LNCAP (cell line): Measurements from ENCODE around the gene RNF11.

Source experiments
- TF ChIP-seq, protein P1 (sequence below): fragments of 450-650 bp; IDR thresholded peaks from 2 replicates; pipeline ENCODE4 v1.5.1; 2017; ENCODE audit warnings: mild to moderate bottlenecking

RNF11 gene

DNA sequence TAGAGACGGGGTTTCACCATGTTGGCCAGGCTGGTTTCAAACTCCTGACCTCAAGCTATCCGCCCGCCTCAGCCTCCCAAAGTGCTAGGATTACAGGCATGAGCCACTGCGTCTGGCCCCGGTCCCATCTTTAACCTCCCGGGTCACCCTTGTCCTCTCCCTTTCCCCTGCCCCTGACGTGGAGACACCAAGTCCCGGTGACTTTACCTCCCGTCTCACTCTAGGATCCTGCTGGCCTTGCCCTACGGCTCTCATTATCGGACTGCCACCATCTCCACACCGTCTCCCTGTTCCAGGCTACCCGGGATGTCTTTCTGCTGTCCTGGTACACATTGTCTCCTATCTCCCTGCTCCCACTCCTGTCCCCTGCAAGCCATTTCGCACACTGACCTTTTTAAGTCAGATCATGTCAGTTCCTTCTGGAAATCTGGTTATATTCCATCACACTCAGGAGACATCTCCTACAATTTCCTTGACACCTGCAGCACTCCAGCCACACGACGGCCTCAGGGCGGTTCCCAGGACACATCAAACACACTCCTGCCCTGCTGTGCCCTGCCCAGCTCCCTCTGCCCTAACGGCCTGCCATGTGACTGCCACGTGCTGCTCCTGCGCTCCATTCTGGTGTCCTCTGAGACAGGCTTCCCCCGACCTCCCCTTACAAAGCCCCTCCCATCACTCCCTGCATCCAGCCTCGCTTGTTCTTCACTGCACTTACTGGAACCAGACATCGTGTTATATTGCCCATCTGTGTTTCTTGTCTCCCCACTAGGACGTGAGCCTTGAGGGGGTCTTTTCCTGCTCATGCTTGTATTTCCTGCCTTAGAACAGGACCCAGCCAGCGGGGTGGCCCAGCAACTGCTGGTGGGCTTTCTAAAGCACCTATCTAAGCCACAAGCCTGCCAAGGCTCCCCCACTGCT lies 61.6 kb downstream of the RNF11 start:
- TF ChIP-seq, protein P1, sequence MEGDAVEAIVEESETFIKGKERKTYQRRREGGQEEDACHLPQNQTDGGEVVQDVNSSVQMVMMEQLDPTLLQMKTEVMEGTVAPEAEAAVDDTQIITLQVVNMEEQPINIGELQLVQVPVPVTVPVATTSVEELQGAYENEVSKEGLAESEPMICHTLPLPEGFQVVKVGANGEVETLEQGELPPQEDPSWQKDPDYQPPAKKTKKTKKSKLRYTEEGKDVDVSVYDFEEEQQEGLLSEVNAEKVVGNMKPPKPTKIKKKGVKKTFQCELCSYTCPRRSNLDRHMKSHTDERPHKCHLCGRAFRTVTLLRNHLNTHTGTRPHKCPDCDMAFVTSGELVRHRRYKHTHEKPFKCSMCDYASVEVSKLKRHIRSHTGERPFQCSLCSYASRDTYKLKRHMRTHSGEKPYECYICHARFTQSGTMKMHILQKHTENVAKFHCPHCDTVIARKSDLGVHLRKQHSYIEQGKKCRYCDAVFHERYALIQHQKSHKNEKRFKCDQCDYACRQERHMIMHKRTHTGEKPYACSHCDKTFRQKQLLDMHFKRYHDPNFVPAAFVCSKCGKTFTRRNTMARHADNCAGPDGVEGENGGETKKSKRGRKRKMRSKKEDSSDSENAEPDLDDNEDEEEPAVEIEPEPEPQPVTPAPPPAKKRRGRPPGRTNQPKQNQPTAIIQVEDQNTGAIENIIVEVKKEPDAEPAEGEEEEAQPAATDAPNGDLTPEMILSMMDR = no peak

DNA sequence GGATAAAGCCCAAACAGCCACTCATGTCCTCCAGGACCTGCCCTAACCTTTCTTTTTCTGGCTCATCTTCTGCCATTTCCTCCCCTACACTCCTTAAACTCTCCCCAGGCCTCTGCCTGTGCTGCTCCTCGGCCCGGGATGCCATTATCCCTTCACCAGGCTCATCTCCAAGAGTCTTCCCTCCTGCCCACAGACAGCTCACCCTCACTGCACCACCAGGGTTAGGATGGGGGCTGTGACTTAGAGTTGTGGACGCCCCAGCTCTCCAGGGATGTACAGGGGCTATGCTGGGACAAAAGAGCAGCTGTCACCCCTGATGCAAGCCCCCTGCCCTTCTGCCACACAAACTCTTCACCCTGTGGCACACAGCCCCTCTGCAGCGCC lies 62.2 kb downstream of the RNF11 start:
- TF ChIP-seq, protein P1 = no peak

DNA sequence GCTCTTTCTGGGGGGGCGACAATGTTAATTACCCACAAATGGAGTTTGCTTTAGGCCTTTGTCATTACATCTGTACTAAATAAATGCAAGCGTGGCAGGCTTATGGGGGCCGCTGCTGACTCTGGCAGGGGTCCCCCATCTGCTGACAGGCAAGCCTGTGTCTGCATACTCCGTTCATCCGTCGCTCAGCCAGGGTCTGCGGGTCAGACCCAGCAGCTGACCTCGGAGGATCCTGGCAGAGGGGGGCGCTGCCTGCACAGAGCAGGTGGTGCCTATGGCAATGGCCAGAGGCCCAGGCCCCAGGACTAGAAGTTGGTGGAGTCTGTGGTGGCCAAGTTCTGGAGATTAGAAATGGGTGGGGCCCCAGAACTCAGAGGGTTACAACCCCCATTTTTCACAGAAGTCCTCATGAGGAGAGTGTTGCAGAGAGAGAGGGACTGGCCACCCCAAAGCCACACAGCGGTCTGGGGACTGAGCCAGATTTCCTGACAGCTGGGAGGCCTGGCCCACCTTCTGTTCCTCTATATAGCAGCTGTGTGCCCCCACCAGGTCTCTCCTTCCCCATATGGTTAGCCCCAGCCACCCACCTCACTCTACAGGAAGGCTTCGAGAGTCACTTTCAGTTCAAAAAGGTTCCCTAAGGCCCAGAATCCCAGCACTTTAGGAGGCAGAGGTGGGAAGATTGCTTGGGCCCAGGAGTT lies 63.3 kb downstream of the RNF11 start:
- TF ChIP-seq, protein P1 = no peak

DNA sequence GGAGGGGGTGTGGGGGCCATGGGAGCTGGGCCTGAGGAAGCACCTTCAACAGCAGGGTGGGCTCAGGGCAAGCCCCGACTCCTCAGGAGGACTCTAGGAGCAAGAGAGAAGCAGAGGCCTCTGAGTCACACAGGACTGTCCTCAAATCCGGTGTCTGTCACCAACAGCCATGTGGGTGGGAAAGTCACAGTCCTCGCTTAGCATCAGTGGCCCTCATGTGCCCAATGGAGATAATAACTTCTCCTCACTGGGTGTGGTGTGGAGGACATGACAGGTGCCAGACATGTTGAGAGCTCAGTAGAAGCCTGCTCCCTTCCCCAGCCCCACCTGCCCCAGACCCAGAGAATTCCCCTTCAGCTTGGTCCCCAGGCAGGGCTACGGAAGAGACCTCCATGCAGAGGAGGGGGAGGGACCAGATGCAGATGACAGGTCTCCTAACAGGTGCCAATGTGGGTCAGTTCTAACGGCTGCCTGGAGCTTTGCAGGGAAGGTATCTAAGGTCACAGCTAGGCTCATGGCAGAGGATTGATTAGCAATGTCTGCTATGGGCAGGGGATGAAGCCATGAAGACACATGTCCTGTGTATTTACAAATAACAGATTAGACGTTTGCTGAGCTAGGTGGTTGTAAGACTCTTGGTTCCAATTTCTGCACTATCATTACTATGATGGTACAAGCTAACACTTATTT lies 64.1 kb downstream of the RNF11 start:
- TF ChIP-seq, protein P1 = no peak

DNA sequence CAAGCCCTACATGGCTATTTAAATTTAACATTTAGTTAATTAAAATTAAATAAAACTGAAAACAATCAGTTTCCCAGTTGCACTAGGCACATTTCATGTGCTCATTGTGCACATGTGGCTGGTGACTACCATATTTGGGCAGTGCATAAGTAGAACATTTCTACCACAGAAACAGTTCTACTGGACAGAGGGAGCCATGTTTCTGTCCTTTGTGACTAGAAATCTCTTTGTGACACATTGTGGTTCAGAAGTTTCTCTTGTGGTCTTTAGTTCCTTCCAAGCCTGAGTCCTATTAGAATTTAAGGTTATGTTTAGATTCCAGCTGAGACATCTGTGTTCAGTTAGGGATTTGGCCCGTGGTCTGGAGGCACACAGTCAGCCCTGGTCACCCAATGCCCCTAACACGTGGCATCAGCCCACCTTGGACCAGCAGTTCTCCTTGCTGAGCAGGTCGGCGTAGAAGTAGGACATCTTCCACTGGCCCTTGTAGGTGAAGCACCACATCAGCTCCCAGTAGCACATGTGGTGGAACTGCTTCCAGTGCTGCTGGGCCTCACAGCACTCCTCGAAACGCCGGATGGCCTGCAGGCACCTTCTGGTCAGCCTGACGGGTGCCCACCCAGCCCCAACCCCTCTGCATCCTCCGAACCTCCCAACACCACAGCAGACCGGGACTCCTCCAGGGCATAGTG lies 65.2 kb downstream of the RNF11 start:
- TF ChIP-seq, protein P1 = no peak

DNA sequence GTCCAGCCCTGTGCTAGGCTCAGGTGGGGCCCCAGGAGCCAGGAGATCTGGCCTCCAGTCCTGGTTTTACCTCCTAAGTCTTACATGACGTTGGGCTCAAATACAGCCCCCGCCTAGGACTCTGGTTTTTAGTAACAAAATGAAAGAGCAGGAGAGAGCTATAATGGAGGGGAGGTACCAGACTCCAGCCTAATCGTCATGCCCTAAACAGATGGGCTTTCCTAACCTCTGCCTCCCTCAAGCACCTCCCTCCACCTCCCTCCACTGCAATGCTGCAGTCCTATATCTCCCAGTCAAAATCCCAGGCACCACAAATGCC lies 65.7 kb downstream of the RNF11 start:
- TF ChIP-seq, protein P1 = no peak

DNA sequence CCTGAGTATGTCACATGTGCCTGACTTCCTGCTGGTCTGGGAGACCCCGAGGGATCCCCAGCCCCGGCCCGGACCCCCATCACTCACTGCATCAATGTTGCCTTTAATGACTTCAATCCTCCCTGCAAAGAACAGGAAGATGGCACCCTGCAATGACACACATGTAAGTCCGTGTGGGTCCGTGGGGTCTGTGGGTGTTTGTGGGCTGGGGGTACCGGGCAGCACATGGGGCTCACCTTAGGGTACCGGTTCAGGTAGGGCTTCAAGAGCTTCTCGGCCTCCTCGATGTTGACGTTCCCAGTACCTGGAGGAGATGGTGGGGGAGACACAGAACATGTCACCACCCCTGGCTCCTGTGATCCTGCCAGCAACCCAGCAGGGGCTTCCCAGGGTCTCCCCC lies 66.2 kb downstream of the RNF11 start:
- TF ChIP-seq, protein P1 = no peak
